Measurements from ENCODE around the gene NUDCD2.

Gene NUDCD2

GRCh38 chr5:163410505-163410904 lies 49.4 kb downstream of the NUDCD2 start:
- DNase-seq (ENCODE audit: low spot score), result no peak

GRCh38 chr5:163409384-163409783 lies 50.5 kb downstream of the NUDCD2 start:
- DNase-seq (ENCODE audit: low spot score), result no peak
- no peak for TF ChIP-seq CTCF (IDR thresholded peaks at IDR 0.05; ENCODE audit: extremely low read depth, insufficient read depth, missing control alignments)
- in situ Hi-C loops (cut with MboI; ENCODE audit: low pct_unique_long_range_greater_than_20kb, low sequenced_read_pairs, unreplicated experiment), result no loop called here

More at GRCh38 chr5:163410505-163410904, 49.4 kb downstream of the NUDCD2 start:
- TF ChIP-seq CTCF (IDR thresholded peaks at IDR 0.05; ENCODE audit: extremely low read depth, insufficient read depth, missing control alignments), result no peak
- in situ Hi-C loops (cut with MboI; ENCODE audit: low pct_unique_long_range_greater_than_20kb, low sequenced_read_pairs, unreplicated experiment), result no loop called here

GRCh38 chr5:163408311-163408923 lies 51.5 kb downstream of the NUDCD2 start:
- DNase-seq (ENCODE audit: low spot score), result peak; percentile 52
- TF ChIP-seq CTCF (IDR thresholded peaks at IDR 0.05; ENCODE audit: extremely low read depth, insufficient read depth, missing control alignments), result peak; percentile 85
- in situ Hi-C loops (cut with MboI; ENCODE audit: low pct_unique_long_range_greater_than_20kb, low sequenced_read_pairs, unreplicated experiment), result no loop called here

- in situ Hi-C loops (cut with MboI; ENCODE audit: low pct_unique_long_range_greater_than_20kb, low sequenced_read_pairs, unreplicated experiment), result no loop called here
- no peak for TF ChIP-seq CTCF (IDR thresholded peaks at IDR 0.05; ENCODE audit: extremely low read depth, insufficient read depth, missing control alignments)
- DNase-seq (ENCODE audit: low spot score), result peak; percentile 18
Observed at GRCh38 chr5:163407034-163407655, 52.8 kb downstream of the NUDCD2 start.

GRCh38 chr5:163404364-163405173 lies 55.3 kb downstream of the NUDCD2 start:
- TF ChIP-seq CTCF (IDR thresholded peaks at IDR 0.05; ENCODE audit: extremely low read depth, insufficient read depth, missing control alignments), result no peak
- in situ Hi-C loops (cut with MboI; ENCODE audit: low pct_unique_long_range_greater_than_20kb, low sequenced_read_pairs, unreplicated experiment), result no loop called here
- no peak for DNase-seq (ENCODE audit: low spot score)

GRCh38 chr5:163402007-163402406 lies 57.9 kb downstream of the NUDCD2 start:
- no peak for TF ChIP-seq CTCF (IDR thresholded peaks at IDR 0.05; ENCODE audit: extremely low read depth, insufficient read depth, missing control alignments)
- in situ Hi-C loops (cut with MboI; ENCODE audit: low pct_unique_long_range_greater_than_20kb, low sequenced_read_pairs, unreplicated experiment), result no loop called here
- DNase-seq (ENCODE audit: low spot score), result no peak

All from GM13977 (cell line).